Measurements from ENCODE around the gene STX4. TPM values are rescaled to one million over a fixed set of nuclear protein-coding genes. Genes with fewer than 3 reads are reported as not detected.

The STX4 gene
- total and polyA plus RNA-seq, 9 of the 15 experiments (the other 6 are each of a cell fraction or from before 2014, with no cell fraction given), result 3.2 to 48.0 (median 21.5) TPM

- TF ChIP-seq DPF2 (IDR thresholded peaks at IDR 0.05) (0 out of 2 replicates have a peak, but pooled peaks have one; percentile 57), ZBTB2 (IDR thresholded peaks at IDR 0.05) (0 out of 2 replicates have a peak, but pooled peaks have one; percentile 74), ILK (tag; IDR thresholded peaks at IDR 0.05; ENCODE audit: borderline replicate concordance, low read depth) (no peak), NR2C1 (IDR thresholded peaks at IDR 0.05) (peak; percentile 80), NR2C1 (tag; IDR thresholded peaks at IDR 0.05) (peak; percentile 82), GABPB2 (CRISPR knock-in tag; conservative IDR thresholded peaks at IDR 0.05) (no peak), ARHGAP35 (IDR thresholded peaks at IDR 0.05; ENCODE audit: partially characterized antibody) (no peak), LARP7 (IDR thresholded peaks at IDR 0.05) (no peak), ZSCAN32 (CRISPR knock-in tag; IDR thresholded peaks at IDR 0.05) (no peak), TCF3 (CRISPR knock-in tag; IDR thresholded peaks at IDR 0.05) (peak; percentile 59), KDM1A (IDR thresholded peaks at IDR 0.05) (no peak), HBP1 (CRISPR knock-in tag; IDR thresholded peaks at IDR 0.05) (0 out of 2 replicates have a peak, but pooled peaks have one; percentile 73), SIN3B (IDR thresholded peaks at IDR 0.05; ENCODE audit: low read depth) (peak; percentile 64; the same call in 1 of the 2 replicates), TEAD4 (IDR thresholded peaks at IDR 0.05; ENCODE audit: low read length) (peak; percentile 57), TEAD4 (CRISPR knock-in tag; IDR thresholded peaks at IDR 0.05; ENCODE audit: borderline replicate concordance) (no peak), ELK3 (CRISPR knock-in tag; IDR thresholded peaks at IDR 0.05) (no peak), YY1 (IDR thresholded peaks at IDR 0.05; ENCODE audit: borderline replicate concordance in 1 of 3, control insufficient read depth in 1 of 3, extremely low read depth in 1 of 3, insufficient read depth in 3 of 3, insufficient read length in 1 of 3, insufficient replicate concordance in 2 of 3, low read depth in 1 of 3, low read length in 2 of 3) (peak in 2 of 3 experiments; percentile 42 to 76), TFAM (CRISPR knock-in tag; conservative IDR thresholded peaks at IDR 0.05) (no peak), MTA2 (IDR thresholded peaks at IDR 0.05; ENCODE audit: low read depth) (no peak), ETV5 (CRISPR knock-in tag; IDR thresholded peaks at IDR 0.05; ENCODE audit: low read depth) (peak; percentile 65; the same call in 1 of the 2 replicates), ZNF12 (CRISPR knock-in tag; IDR thresholded peaks at IDR 0.05) (no peak), ARID2 (IDR thresholded peaks at IDR 0.05) (no peak), RAD51 (IDR thresholded peaks at IDR 0.05; ENCODE audit: borderline replicate concordance, low read depth) (peak; percentile 99), SREBF2 (CRISPR knock-in tag; IDR thresholded peaks at IDR 0.05) (no peak), ZNF589 (CRISPR knock-in tag; IDR thresholded peaks at IDR 0.05; ENCODE audit: low read depth) (peak; percentile 93)
Measured at GRCh38 chr16:31032736-31033708, at the start of gene STX4 (continued).

All from K562 (cell line).